Right renal cortex interstitium (tissue), 3 donors: Measurements from ENCODE around the gene UBE2Q2. TPM values are rescaled to one million over a fixed set of nuclear protein-coding genes. Genes with fewer than 3 reads are reported as not detected.
A peak's percentile ranks its signal among the peaks of the same experiment; 100 is the strongest.

Experiments
- DNase-seq, 3 donors: peaks; one replicate each; pipeline ENCODE4 v3.0.0-alpha.2; 2013; ENCODE audit warnings: low read depth in 3 of 3, low spot score in 2 of 3
- polyA plus RNA-seq, 3 donors: library from polyadenylated mRNA; unstranded; fragments of 120-200 nt; gene quantifications; one replicate each; pipeline ENCODE4 v1.2.1, GENCODE V29; 2013; ENCODE audit not compliant: insufficient read length in 3 of 3

UBE2Q2 gene
- polyA plus RNA-seq, 3 donors, result 51.8 to 57.8 (median 55.8) TPM

DNA sequence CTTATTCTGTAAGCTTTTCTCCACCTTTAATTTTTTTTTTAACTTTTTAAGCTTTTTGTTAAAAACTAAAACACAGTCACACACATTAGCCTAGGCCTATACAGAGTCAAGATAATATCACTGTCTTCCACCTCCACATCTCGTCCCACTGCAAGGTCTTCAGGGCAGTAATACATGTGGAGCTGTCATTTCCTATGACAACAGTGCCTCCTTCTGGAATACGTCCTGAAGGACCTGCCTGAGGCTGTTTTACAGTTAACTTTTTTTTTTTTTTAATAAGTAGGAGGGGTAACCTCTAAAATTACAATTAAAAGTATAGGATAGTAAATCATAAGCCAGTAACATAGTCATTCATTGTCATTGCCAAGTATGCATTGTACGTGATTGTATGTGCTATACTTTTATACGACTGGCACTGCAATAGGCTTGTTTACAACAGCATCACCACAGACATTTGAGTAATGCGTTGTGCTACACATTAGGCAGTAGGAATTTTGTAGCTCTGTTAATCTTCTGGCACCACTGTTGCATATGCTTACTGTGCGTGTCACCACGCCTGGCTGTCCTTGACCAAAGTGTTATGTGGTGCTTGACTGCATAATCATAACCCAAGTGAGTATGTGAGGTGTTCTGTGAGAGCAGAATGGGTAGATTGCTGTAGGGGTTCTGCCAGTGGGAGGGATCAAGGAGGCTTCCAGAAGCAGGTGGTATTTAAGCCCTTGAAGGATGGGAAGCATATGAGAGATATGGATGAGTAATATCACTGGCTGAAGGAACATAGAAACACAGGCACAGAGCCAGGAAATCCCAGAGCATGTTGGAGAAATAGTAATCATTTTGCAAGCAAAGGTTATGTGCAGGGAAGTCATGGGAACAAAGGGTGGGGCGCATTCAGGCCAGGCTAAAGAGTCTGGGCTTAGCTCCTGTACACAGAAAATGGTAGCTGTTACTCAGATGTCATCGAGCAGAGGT lies 78.8 kb downstream of the UBE2Q2 start:
- no peak for DNase-seq

DNA sequence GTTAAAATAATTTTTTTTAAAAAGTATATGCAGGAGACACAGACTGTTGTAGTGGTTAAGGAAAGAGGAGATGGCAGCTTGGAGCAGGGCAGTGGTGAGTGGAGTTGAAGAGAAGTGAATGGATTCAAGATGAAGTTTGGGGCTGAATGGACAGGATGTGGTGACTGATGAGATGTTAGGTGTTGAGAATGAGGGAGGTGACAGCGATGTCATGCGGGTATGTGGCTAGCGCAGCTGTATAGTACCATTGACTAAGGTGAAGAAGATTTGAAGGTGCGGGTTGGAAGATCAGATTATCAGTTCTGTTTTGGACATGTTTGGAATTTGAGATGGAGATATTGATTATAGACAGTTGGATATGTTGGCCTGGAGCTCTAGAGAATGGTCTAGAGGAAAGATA lies 80.5 kb downstream of the UBE2Q2 start:
- DNase-seq, result no peak

DNA sequence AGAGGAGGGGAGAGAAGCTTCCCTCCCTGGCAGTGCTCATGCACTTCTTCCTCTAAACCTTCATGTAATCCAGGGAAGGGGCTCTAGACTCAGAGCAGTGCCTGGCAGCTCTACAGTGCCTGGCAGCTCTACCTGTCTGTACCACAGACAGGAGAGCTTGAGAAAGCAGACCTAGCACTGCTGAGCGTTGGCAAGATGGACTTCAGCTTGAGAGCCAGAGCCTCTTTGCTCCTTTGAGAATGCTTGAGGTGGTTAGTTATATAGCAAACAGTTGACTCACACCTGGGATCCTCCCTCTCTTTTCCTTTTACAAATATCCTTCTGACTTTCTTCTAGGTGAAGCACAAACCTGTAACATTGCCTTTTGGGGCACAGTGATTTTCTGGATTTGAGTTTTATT lies 81.3 kb downstream of the UBE2Q2 start:
- no peak for DNase-seq

DNA sequence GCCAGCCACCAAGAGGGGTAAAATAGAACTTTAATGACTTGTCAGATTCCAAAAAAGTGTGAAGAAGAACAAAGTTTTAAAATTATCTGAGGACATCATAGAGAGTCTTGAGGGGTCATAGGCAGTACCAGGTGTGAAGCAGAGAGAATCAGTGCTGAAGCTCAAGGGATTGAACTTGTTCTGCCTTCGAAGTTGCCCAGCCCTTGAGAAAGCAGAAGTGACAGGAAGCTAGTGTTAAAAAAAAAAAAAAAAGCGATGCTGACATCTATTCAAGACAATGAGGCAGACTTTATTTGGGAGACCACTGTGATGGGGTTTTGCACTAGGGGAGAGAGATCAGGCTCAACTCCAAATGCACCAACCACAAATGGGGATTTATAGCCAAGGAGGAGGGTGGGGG lies 82.2 kb downstream of the UBE2Q2 start:
- DNase-seq, result no peak

DNA sequence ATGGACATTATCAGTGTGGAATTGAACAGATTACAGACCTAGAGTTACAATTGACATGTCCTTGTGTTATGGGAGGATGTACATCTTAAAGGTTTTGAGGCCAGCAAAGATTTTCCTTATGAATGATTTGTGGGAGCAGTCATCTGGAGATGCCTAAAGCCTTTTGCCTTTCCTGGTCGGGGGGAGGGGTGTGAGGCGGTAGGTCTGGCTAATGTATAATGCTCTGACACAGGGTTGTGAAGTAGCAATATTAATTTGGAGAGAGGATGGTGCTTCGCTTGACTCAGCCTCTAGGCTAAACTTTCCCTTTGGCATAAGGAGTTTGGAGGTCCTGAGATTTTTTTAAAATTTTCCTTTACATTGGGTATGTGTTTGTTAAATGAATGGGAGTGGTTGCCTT lies 83.7 kb downstream of the UBE2Q2 start:
- no peak for DNase-seq

DNA sequence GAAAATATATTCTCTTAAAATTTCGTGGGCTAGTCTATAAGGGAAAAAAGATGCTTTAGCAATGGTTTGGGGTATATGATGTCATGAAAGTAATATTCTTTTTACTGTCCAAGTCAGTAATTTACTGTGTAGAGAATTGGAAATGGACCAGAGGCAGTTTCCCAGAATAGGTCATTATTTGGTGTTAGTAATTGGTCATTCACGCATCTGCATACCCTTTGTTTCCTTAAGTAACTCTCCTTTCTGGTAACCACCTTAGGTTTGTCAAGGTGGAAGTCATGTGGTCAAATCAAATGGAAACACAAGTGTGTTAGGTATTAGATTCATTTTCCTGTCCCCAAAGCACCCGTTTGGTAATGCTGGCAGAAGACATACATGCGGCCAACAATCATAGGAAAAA lies 84.4 kb downstream of the UBE2Q2 start:
- no peak for DNase-seq

DNA sequence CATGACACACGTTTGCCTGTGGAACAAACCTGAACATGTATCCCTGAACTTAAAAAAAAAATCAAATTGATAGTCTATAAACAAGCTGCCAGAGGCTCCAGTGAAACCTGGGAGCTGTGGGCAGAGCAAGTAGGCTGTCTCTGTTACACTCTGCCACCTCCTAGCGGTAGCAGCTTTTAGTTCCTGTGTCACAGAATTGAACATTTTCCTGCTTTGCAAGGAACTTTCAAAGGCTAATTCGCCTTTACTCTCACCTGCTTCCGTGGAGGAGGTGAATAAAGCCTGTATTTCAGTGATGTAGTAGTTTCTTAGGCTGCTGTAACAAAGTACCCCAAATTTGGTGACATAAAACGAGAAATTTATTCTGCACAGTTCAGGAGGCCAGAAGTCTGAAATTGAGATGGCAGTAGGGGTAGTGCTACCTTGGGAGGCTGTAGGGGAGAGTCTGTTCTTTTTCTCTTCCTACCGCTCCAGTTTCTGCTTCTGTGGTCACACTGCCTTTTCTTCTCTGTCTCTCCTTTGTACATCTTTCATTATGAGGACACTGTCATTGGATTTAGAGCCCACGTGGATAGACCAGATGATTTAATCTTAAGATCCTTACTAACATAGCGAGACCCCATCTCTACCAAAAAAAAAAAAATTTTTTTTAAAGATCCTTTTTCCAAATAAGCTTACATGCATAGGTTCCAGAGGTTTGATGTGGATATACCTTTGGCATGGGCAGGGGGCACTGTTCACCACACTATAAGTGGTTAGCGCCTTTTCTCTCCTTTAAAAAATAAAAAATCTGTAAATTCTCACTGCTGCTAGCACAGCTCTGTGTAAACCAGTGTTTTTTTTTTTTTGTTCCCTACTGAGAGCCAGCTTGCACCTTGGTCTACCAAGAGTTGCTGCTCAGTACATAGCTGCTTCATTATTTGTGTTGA lies 85.7 kb downstream of the UBE2Q2 start:
- peak in 1 of 3 donors; percentile 38 for DNase-seq

DNA sequence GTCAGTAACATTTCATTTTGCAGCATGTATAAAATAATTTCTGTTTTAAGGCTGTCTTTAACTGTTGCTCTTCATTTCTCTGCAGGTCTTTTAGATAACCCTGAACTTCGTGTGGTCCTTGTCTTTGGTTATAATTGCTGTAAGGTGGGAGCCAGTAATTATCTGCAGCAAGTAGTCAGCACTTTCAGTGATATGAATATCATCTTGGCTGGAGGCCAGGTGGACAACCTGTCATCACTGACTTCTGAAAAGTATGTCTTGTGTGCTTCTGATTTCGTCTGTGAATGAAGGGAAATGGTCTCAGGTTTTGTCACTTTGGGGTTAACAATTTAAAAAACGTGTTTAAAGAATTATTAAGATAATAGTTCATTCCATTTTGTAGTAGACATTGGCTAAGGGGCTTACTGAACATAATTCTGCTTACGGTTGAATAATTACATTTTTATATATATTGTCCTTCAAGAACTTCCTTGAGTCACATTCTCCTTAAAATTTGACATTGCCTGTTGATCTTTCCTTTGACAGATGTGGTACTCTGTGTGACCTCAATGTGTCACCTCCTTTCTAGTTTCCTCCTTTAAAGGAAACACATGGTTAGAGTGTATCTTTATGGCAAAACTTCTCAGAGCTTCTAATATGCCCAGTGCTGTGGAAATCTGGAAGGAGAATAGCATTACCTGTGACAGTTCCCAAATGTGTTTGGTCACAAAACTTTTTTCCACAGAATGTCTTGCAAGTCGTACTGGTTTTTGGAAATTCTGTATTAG lies 86.7 kb downstream of the UBE2Q2 start:
- DNase-seq, result no peak

DNA sequence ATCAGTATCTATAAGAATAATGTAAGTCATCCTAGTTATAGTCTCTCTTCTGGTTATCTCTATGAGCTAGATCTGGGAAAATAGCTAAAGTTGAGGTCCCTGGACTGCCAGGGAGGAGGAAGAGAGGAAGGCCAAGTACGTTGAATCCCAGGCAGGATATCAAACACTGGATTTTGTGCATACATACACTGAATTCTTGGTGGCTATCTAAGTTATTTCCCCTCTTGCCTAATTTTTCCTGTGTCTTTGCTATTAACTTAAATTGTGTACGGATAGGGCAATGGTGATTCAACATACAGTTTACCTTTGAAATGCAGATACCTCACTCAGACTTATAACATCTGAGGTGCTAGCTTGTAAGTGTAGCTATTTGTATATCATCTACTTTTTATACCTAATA lies 87.6 kb downstream of the UBE2Q2 start:
- no peak for DNase-seq

DNA sequence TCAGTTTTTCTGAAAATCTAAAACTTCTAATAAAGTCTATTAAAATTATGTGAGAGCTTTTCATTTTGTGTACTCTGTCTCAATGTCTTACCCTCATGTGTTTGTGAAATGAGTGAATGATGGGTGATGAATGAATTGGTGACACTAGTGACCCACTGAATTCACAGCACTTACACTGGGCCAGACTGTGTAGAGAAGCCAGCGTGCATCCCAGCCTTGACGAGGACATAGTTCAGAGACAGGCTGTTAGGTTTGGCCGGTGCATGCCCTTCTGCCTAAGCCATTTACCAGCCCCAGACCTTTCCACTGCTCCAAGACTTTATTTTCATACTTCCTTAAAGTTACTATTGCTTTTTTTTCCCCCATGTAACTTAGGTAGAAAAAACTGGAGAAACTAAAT lies 99.2 kb downstream of the UBE2Q2 start:
- no peak for DNase-seq

DNA sequence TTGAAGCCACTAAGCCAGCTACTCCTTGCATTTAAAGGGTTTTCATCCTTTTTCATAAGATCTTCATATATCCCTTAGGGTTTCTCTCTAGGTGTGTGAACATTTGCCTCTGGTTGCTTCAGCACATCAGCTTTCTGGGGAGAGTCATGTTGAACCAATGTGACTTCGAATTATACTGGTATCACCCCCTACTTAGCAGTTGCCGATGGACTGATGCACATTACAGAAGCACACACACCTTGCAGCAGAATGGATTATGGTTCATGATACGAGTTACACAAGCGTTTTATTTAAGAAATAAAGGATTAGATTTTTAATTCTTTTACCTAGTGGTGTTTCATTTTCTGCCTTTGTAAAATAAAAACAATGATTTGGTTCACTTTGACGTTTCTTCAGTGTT lies 100.0 kb downstream of the UBE2Q2 start:
- no peak for DNase-seq

DNA sequence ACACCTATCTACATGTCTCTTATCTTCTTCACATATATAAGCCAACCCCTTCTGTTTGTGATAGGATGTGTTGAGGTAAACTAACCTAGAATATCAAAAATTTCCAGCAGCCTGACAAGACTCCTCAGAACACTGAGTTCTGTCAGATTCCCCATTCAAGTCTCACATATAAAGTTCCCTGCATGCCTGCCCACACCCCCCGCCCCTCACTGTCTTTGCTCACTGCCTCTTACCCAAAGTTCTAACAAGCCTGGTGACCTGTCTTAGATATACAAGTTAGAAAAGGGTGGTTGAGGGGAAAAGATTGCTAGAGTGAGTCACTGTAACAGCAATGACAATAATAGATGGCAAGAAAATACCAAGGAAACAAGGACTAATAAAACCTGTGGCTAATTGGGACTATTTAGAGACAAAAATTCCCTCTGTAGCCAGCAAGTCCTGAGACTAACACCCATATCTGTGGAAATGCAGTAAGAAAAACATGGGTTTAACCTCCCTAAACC lies 100.5 kb downstream of the UBE2Q2 start:
- DNase-seq, result no peak

DNA sequence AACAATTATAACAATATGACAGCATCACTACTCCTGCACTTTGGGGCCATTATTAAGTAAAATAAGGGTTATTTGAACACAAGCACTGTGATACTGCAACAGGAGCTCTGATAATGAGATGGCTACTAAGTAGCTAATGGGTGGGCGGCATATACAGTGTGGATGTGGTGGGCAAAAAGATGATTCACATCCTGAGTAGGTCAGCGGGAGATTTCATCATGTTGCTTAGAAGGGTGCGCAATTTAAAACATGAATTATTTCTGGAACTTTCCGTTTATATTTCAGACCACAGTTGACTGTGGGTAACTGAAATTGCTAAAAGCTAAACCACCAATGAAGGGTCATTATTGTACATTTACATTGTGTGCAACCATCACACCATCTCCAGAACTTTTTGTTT lies 102.7 kb downstream of the UBE2Q2 start:
- DNase-seq, result no peak

DNA sequence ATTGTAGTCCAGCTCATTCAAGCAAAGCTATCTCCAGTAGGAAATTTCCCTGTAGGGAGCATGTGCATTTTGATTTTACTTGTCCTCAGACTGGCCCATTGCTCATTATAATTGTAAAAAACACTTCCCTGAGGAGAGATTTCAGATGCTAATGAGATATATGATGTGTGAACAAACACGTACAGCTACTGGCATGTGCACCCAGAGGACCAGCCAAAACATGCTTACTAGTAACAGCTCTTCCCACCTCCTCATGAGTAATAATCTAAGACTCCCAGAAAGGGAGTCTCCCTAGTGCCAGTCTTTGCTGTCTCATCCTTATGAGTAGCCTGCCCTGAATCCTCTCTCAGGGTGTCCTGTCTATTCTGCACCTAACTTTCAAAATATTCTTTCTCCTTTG lies 103.8 kb downstream of the UBE2Q2 start:
- DNase-seq, result no peak

DNA sequence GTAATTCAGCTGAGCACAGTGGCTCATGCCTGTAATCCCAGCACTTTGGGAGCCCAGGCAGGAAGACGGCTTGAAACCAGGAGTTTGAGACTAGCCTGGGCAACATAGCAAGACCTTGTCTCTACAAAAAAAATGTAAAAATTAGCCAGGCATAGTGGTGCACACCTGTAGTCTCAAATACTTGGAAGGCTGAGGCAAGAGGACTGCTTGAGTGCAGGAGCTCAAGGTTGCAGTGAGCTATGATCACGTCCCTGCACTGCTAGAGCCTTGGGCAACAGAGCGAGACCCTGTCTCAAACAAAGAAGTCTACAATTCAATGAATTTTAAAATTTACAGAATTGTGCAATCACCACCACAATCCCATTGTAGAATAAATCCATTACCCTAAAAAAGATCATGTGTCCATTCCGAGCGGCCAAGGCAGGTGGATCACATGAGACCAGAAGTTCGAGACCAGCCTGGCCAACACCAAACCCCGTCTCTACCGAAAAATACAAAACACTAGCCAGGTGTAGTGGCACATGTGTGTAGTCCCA lies 105.6 kb downstream of the UBE2Q2 start:
- no peak for DNase-seq

Other genes with a start within 250 kb of the UBE2Q2 start
- 10 to 100 TPM; 27.5 to 32.7 (median 31.6) TPM for gene SNUPN, start 217.7 kb upstream of the UBE2Q2 start, polyA plus RNA-seq
- 10 to 100 TPM; 46.1 to 56.4 (median 53.6) TPM for gene IMP3, start 203.2 kb upstream of the UBE2Q2 start, polyA plus RNA-seq
- gene SNX33, start 195.5 kb upstream of the UBE2Q2 start, polyA plus RNA-seq, result 10 to 100 TPM; 18.9 to 20.3 (median 19.9) TPM
- 1 to 10 TPM; 6.4 to 7.5 (median 6.9) TPM for gene CSPG4, start 130.6 kb upstream of the UBE2Q2 start, polyA plus RNA-seq
- 10 to 100 TPM; 49.2 to 54.3 (median 51.2) TPM for gene FBXO22, start 60.4 kb downstream of the UBE2Q2 start, polyA plus RNA-seq
- gene NRG4, start 169.0 kb downstream of the UBE2Q2 start, polyA plus RNA-seq, result 1 to 10 TPM; 2.9 to 5.4 (median 4.5) TPM
- 10 to 100 TPM; 11.1 to 11.6 (median 11.1) TPM for gene TMEM266, start 216.5 kb downstream of the UBE2Q2 start, polyA plus RNA-seq